Sigmoid colon (tissue), 7 donors: ENCODE results near the gene CHIT1. TPM values are rescaled to one million over a fixed set of nuclear protein-coding genes. Genes with fewer than 3 reads are reported as not detected.
"Not testable (repeated sequence)": the region's sequence is repeated elsewhere in the genome, so short reads cannot be mapped to it uniquely, and the experiment has no call there.

Experiments
- DNase-seq: peaks from one replicate; pipeline ENCODE4 v3.0.0-alpha.2; 2019
- H3K27ac ChIP-seq, 4 donors: fragments of 200-600 bp; sonication (generic); one replicate each; pipeline ENCODE4 v1.5.1; 2016 to 2019; ENCODE audit warnings: mild to moderate bottlenecking in 1 of 4
- H3K27me3 ChIP-seq, 3 donors: fragments of 200-600 bp; sonication (generic); one replicate each; pipeline ENCODE4 v1.5.1; 2019; ENCODE audit warnings: mild to moderate bottlenecking in 1 of 3
- H3K36me3 ChIP-seq, 4 donors: fragments of 200-600 bp; sonication (generic); one replicate each; pipeline ENCODE4 v1.5.1; 2016 to 2019
- H3K4me1 ChIP-seq, 4 donors: fragments of 200-600 bp; sonication (generic); one replicate each; pipeline ENCODE4 v1.5.1; 2017 to 2019
- H3K4me3 ChIP-seq, 4 donors: fragments of 200-600 bp; sonication (generic); one replicate each; pipeline ENCODE4 v1.5.1; 2017 to 2019; ENCODE audit warnings: mild to moderate bottlenecking in 2 of 4, moderate library complexity in 1 of 4
- H3K9me3 ChIP-seq, 4 donors: fragments of 200-600 bp in 3 of 4; sonication (generic) in 3 of 4; one replicate each; pipeline versions ENCODE4 v1.5.1 to v1.6.1; 2013 to 2019
- CTCF ChIP-seq, 4 experiments: fragments of 450-650 bp in 3 of 4; fragments of 200-600 bp in 1 of 4; IDR thresholded peaks; one replicate each; pipeline ENCODE4 v1.5.1; 2016 to 2019; ENCODE audit warnings: antibody characterized with exemption in 4 of 4, mild to moderate bottlenecking in 3 of 4, moderate library complexity in 2 of 4
- EP300 ChIP-seq, 4 donors: sonication (generic); formaldehyde crosslinking; IDR thresholded peaks; one replicate each; pipeline ENCODE4 v1.6.1; 2017; ENCODE audit warnings: antibody characterized with exemption in 4 of 4
- POLR2A ChIP-seq, 2 donors: fragments of 450-650 bp; IDR thresholded peaks; one replicate each; pipeline ENCODE4 v1.6.1; 2016; ENCODE audit warnings: antibody characterized with exemption in 2 of 2, mild to moderate bottlenecking in 2 of 2, moderate library complexity in 2 of 2
- POLR2AphosphoS5 ChIP-seq, 4 donors: sonication (generic); formaldehyde crosslinking; IDR thresholded peaks; one replicate each; pipeline ENCODE4 v1.6.1; 2017; ENCODE audit warnings: antibody characterized with exemption in 4 of 4
- WGBS, 2 donors: extraction: QIAGEN DNeasy Blood & Tissue Kit; methylation state at CpG; one replicate each; pipeline ENCODE4 v1.1.7; 2013; 5-methylcytosine and 5-hydroxymethylcytosine counted together
- intact Hi-C: fragments of 100-400 bp; cut with DNase I; formaldehyde crosslinking; loops from one replicate; pipeline ENCODE4 v1.15.1; 2023
- polyA plus RNA-seq, 3 donors: library from polyadenylated mRNA; stranded (reverse); fragments of 200-250 nt; gene quantifications; one replicate each; pipeline ENCODE4 v1.2.3, GENCODE V29; 2013
- total RNA-seq, 4 donors: library from RNA; depleted of rRNA; stranded (reverse); fragments of >200 nt; gene quantifications; one replicate each; pipeline ENCODE4 v1.1.0, GENCODE V29; 2016
- donor health status: healthy with polysubstance abuse.
- donor health status: Bipolar disorder and iron deficiency.
- donor health status: healthy.

The CHIT1 gene
- total and polyA plus RNA-seq, 7 donors, result 0.98 TPM; not detected in 6

- H3K4me3 ChIP-seq, result no peak overlapping the region
- no peaks in the 10 kb centered on the region for H3K4me1 ChIP-seq
- 78 to 84% methylated on average over 3 of the region's 3 CpGs for WGBS, 2 donors
- H3K27ac ChIP-seq, result no peak overlapping the region
- intact Hi-C loops, result no loop called here
- DNase-seq, result no peak
- peaks cover 0 to 7% (median 0%) of the 10 kb centered on the region in 3 donors for H3K27me3 ChIP-seq
- TF ChIP-seq EP300 (IDR thresholded peaks at IDR 0.05) (no peak), POLR2A (IDR thresholded peaks at IDR 0.05) (no peak), CTCF (IDR thresholded peaks at IDR 0.05) (no peak)
- no peaks in the 10 kb centered on the region for H3K36me3 ChIP-seq
- H3K9me3 ChIP-seq, result no peaks in the 10 kb centered on the region
Observed at GRCh38 chr1:203252678-203253077, 23.2 kb upstream of the CHIT1 start.

- WGBS, 2 donors, result 95 to 98% methylated on average over 2 of the region's 2 CpGs
- intact Hi-C loops, result no loop called here
Observed at GRCh38 chr1:203251466-203251865, 22.0 kb upstream of the CHIT1 start.

GRCh38 chr1:203250911-203251310, 21.4 kb upstream of the CHIT1 start:
- no peak overlapping the region for H3K27ac ChIP-seq
- H3K9me3 ChIP-seq, result no peaks in the 10 kb centered on the region
- TF ChIP-seq CTCF (IDR thresholded peaks at IDR 0.05), result no peak
- 18 to 54% methylated on average over 2 of the region's 2 CpGs for WGBS, 2 donors
- no peaks in the 10 kb centered on the region for H3K36me3 ChIP-seq
- intact Hi-C loops, result no loop called here
- DNase-seq, result no peak
- H3K4me3 ChIP-seq, result no peak overlapping the region
- peaks cover 0 to 6% (median 0%) of the 10 kb centered on the region in 3 donors for H3K27me3 ChIP-seq
- no peaks in the 10 kb centered on the region for H3K4me1 ChIP-seq

More at GRCh38 chr1:203251466-203251865, 22.0 kb upstream of the CHIT1 start:
- DNase-seq, result no peak
- Histone ChIP-seq H3K27me3 (peaks cover 0 to 7% (median 0%) of the 10 kb centered on the region in 3 donors), H3K4me3 (no peak overlapping the region), H3K9me3 (no peaks in the 10 kb centered on the region), H3K4me1 (no peaks in the 10 kb centered on the region), H3K27ac (no peak overlapping the region), H3K36me3 (no peaks in the 10 kb centered on the region)
- TF ChIP-seq POLR2AphosphoS5 (IDR thresholded peaks at IDR 0.05) (no peak), POLR2A (IDR thresholded peaks at IDR 0.05) (no peak), EP300 (IDR thresholded peaks at IDR 0.05) (no peak), CTCF (IDR thresholded peaks at IDR 0.05) (no peak)

GRCh38 chr1:203244776-203245175, 15.3 kb upstream of the CHIT1 start:
- DNase-seq, result no peak
- 45 to 61% methylated on average over 4 of the region's 4 CpGs for WGBS, 2 donors
- no peaks in the 10 kb centered on the region for H3K36me3 ChIP-seq
- intact Hi-C loops, result no loop called here
- no peaks in the 10 kb centered on the region for H3K27me3 ChIP-seq
- TF ChIP-seq CTCF (IDR thresholded peaks at IDR 0.05) (no peak), EP300 (IDR thresholded peaks at IDR 0.05) (no peak), POLR2A (IDR thresholded peaks at IDR 0.05) (no peak), POLR2AphosphoS5 (IDR thresholded peaks at IDR 0.05) (no peak)
- no peaks in the 10 kb centered on the region for H3K9me3 ChIP-seq
- H3K27ac ChIP-seq, result no peak overlapping the region
- no peak overlapping the region for H3K4me3 ChIP-seq
- H3K4me1 ChIP-seq, result no peaks in the 10 kb centered on the region

- H3K27ac ChIP-seq, DNase-seq, H3K9me3 ChIP-seq, H3K36me3 ChIP-seq, H3K4me1 ChIP-seq, H3K27me3 ChIP-seq, intact Hi-C loops, H3K4me3 ChIP-seq: not testable (repeated sequence)
- WGBS, 2 donors, result 89 to 90% methylated on average over 5 of the region's 5 CpGs
Observed at GRCh38 chr1:203241708-203242107, 12.2 kb upstream of the CHIT1 start.
